Caco-2 (cell line): ENCODE results near the gene MICU1. TPM values are rescaled to one million over a fixed set of nuclear protein-coding genes. Genes with fewer than 3 reads are reported as not detected.

Source experiments
- BruUV-seq: library from RNA; stranded (reverse); fragments of 400-500 nt; replicated peaks from 2 replicates; lab custom pipeline; 2021; lab: Mats Ljungman, UMichigan
- CTCF ChIA-PET: fragments of 300-600 bp; sonication (Branson Sonifier 250); formaldehyde crosslinking; loops from one replicate; lab custom pipeline; 2022; ENCODE audit warnings: antibody characterized with exemption; lab: Charles Lee
- POLR2A ChIA-PET: fragments of 300-600 bp; sonication (Branson Sonifier 250); formaldehyde crosslinking; loops from one replicate; lab custom pipeline; 2022; ENCODE audit warnings: antibody characterized with exemption; lab: Charles Lee
- DNase-seq, 2 experiments: peaks; one replicate each; pipeline versions ENCODE4 v3.0.0 to v3.0.0-alpha.2; 2020 to 2022
- H3K27me3 ChIP-seq: replicated peaks from 2 replicates; pipeline ENCODE4 v1.6.0; 2011; ENCODE audit warnings: low read length; ENCODE audit not compliant: control insufficient read depth, insufficient read depth
- H3K36me3 ChIP-seq: 2 replicates; pipeline ENCODE4 v1.5.1; 2011; ENCODE audit warnings: low read length; ENCODE audit not compliant: control insufficient read depth, insufficient read depth
- H3K4me1 ChIP-seq: fragments of 250-450 bp; sonication (Bioruptor Pico); 2 replicates; pipeline ENCODE4 v1.5.1; 2020; ENCODE audit warnings: mild to moderate bottlenecking
- H3K4me3 ChIP-seq: 2 replicates; pipeline ENCODE4 v1.5.1; 2011; ENCODE audit warnings: low read depth, mild to moderate bottlenecking, control low read depth, low read length
- H3K9me3 ChIP-seq: fragments of 250-450 bp; sonication (Bioruptor Pico); 2 replicates; pipeline ENCODE4 v1.5.1; 2020; ENCODE audit warnings: mild to moderate bottlenecking, moderate library complexity
- H3K27ac Mint-ChIP-seq: one replicate; pipeline ENCODE4 v1.8.0; 2022; ENCODE audit warnings: mixed read lengths; ENCODE audit not compliant: unreplicated experiment
- H3K27me3 Mint-ChIP-seq: one replicate; pipeline ENCODE4 v1.8.0; 2022; ENCODE audit warnings: mixed read lengths; ENCODE audit not compliant: insufficient read depth, unreplicated experiment
- H3K36me3 Mint-ChIP-seq: one replicate; pipeline ENCODE4 v1.8.0; 2022; ENCODE audit warnings: mild to moderate bottlenecking, mixed read lengths; ENCODE audit not compliant: insufficient read depth, unreplicated experiment
- H3K4me1 Mint-ChIP-seq: one replicate; pipeline ENCODE4 v1.8.0; 2022; ENCODE audit warnings: low read depth, mixed read lengths; ENCODE audit not compliant: unreplicated experiment
- H3K4me3 Mint-ChIP-seq: one replicate; pipeline ENCODE4 v1.8.0; 2022; ENCODE audit warnings: mild to moderate bottlenecking, moderate library complexity, mixed read lengths; ENCODE audit not compliant: unreplicated experiment
- H3K9me3 Mint-ChIP-seq: one replicate; pipeline ENCODE4 v1.8.0; 2022; ENCODE audit warnings: mixed read lengths; ENCODE audit not compliant: unreplicated experiment
- CTCF ChIP-seq, 2 experiments: fragments of 200-600 bp in 1 of 2; IDR thresholded peaks; 1 replicate in 1 of 2; 2 replicates in 1 of 2; pipeline versions ENCODE4 v1.5.1 to v1.8.0; 2011 to 2022; ENCODE audit warnings: antibody characterized with exemption in 1 of 2, control low read depth in 1 of 2, inconsistent platforms in 1 of 2, low read depth in 1 of 2, low read length in 1 of 2, mild to moderate bottlenecking in 1 of 2, moderate library complexity in 1 of 2; ENCODE audit not compliant: insufficient read depth in 1 of 2, severe bottlenecking in 1 of 2, unreplicated experiment in 1 of 2
- intact Hi-C: fragments of 100-400 bp; cut with micrococcal nuclease; formaldehyde crosslinking; loops from one replicate; pipeline ENCODE4 v1.10.0; 2022; ENCODE audit not compliant: unreplicated experiment
- total RNA-seq: library from RNA; stranded (reverse); gene quantifications from 2 replicates; pipeline ENCODE4 v1.2.3, GENCODE V29; 2022

The MICU1 gene
- total RNA-seq, 1 experiment from 2014 or later: 83.2 TPM

- peaks cover 15% of the 10 kb centered on the region for H3K4me1 Mint-ChIP-seq
- Histone ChIP-seq H3K27me3 (no peaks in the 10 kb centered on the region), H3K36me3 (no peaks in the 10 kb centered on the region; the same call in 1 of the 2 replicates), H3K4me3 (no peak overlapping the region), H3K9me3 (no peaks in the 10 kb centered on the region), H3K4me1 (peaks cover 16% of the 10 kb centered on the region; the same call in 1 of the 2 replicates)
- TF ChIP-seq CTCF (IDR thresholded peaks at IDR 0.05; ENCODE audit: insufficient read depth in 1 of 2, low read depth in 1 of 2, low read length in 1 of 2, severe bottlenecking in 1 of 2, unreplicated experiment in 1 of 2): no peak
- no peak overlapping the region for H3K4me3 Mint-ChIP-seq
- no TSS peak for BruUV-seq
- no peaks in the 10 kb centered on the region for H3K27me3 Mint-ChIP-seq
- H3K27ac Mint-ChIP-seq: no peak overlapping the region
- no peaks in the 10 kb centered on the region for H3K9me3 Mint-ChIP-seq
- CTCF ChIA-PET: no interaction called here
- DNase-seq: no peak
- intact Hi-C loops: no loop called here
- peaks cover 23% of the 10 kb centered on the region for H3K36me3 Mint-ChIP-seq
- POLR2A ChIA-PET: no interaction called here
Measured at GRCh38 chr10:72356987-72357386, 268.9 kb downstream of the MICU1 start.

- Histone ChIP-seq H3K27me3 (no peaks in the 10 kb centered on the region), H3K36me3 (no peaks in the 10 kb centered on the region), H3K4me1 (peaks cover 16% of the 10 kb centered on the region; the same call in 1 of the 2 replicates), H3K9me3 (no peaks in the 10 kb centered on the region), H3K4me3 (no peak overlapping the region)
- Mint-ChIP-seq H3K4me3 (no peak overlapping the region), H3K36me3 (peaks cover 32% of the 10 kb centered on the region), H3K9me3 (no peaks in the 10 kb centered on the region), H3K4me1 (peaks cover 22% of the 10 kb centered on the region), H3K27me3 (no peaks in the 10 kb centered on the region), H3K27ac (no peak overlapping the region)
- ChIA-PET POLR2A (no interaction called here), CTCF (no interaction called here)
- intact Hi-C loops: no loop called here
- DNase-seq: no peak
- BruUV-seq: no TSS peak
- no peak for TF ChIP-seq CTCF (IDR thresholded peaks at IDR 0.05; ENCODE audit: insufficient read depth in 1 of 2, low read depth in 1 of 2, low read length in 1 of 2, severe bottlenecking in 1 of 2, unreplicated experiment in 1 of 2)
Measured at GRCh38 chr10:72356115-72356514, 269.8 kb downstream of the MICU1 start.

GRCh38 chr10:72355214-72355555, 270.7 kb downstream of the MICU1 start:
- Mint-ChIP-seq H3K4me1 (peaks cover 22% of the 10 kb centered on the region), H3K9me3 (no peaks in the 10 kb centered on the region), H3K27me3 (no peaks in the 10 kb centered on the region), H3K36me3 (peaks cover 39% of the 10 kb centered on the region), H3K4me3 (peak overlapping the region; percentile 93), H3K27ac (peak overlapping the region; percentile 98)
- Histone ChIP-seq H3K9me3 (no peaks in the 10 kb centered on the region), H3K27me3 (no peaks in the 10 kb centered on the region), H3K4me3 (peak overlapping the region; percentile 85), H3K4me1 (peaks cover 16% of the 10 kb centered on the region; the same call in 1 of the 2 replicates), H3K36me3 (peaks cover 3% of the 10 kb centered on the region; the same call in 1 of the 2 replicates)
- DNase-seq: no peak
- TF ChIP-seq CTCF (IDR thresholded peaks at IDR 0.05; ENCODE audit: insufficient read depth in 1 of 2, low read depth in 1 of 2, low read length in 1 of 2, severe bottlenecking in 1 of 2, unreplicated experiment in 1 of 2): no peak
- no TSS peak for BruUV-seq
- CTCF ChIA-PET: interaction anchor here (0.5 to 1.5 kb wide), 5 partner anchors 9 to 479 kb away, joined by 3 to 7 read pairs (median 4); partner anchors contain the start of gene DDIT4
- intact Hi-C loops: no loop called here
- POLR2A ChIA-PET: interaction anchor here (0.5 to 2.0 kb wide), 12 partner anchors 78 to 1507 kb away, joined by 3 to 7 read pairs (median 3); partner anchors contain the start of genes CHST3, DDIT4, MCU and MICU1
